ENCODE measurements around the gene TMEM38B.
"Not testable (repeated sequence)": the region's sequence is repeated elsewhere in the genome, so short reads cannot be mapped to it uniquely, and the experiment has no call there.

The TMEM38B gene

DNA sequence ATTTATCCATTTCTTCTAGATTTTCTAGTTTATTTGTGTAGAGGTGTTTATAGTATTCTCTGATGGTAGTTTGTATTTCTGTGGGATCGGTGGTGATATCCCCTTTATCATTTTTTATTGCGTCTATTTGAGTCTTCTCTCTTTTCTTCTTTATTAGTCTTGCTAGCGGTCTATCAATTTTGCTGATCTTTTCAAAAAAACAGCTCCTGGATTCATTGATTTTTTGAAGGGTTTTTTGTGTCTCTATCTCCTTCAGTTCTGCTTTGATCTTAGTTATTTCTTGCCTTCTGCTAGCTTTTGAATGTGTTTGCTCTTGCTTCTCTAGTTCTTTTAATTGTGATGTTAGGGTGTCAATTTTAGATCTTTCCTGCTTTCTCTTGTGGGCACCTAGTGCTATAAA, 53.0 kb downstream of the TMEM38B start:
- H3K36me3 ChIP-seq (ENCODE audit: control insufficient read depth, insufficient read depth, low read length); H3K9ac ChIP-seq (ENCODE audit: low read length); H3K27ac ChIP-seq (ENCODE audit: low read depth, low read length); H3K4me3 ChIP-seq (ENCODE audit: low read length); H3K27me3 ChIP-seq (ENCODE audit: control insufficient read depth, insufficient read depth, low read length); H3K4me1 ChIP-seq (ENCODE audit: control insufficient read depth, insufficient read depth, low read length): not testable (repeated sequence)

DNA sequence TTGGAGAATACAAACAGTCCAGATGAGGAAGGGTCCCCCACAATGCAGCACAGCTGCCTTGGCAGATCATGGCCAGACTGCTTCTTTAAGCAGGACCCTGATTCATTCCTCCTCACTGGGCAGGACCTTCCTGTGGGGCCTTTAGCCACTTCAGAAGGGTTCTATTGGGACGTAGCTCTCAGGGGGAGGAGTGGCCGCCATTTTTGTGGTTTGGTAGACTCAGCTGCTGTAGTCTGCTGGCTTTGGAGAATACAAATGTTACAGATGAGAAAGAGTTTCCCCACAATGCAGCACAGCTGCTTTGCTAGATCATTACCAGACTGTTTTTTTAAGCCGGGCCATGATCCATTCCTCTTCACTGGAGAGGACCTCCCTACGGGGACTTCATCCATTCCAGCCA, 57.4 kb downstream of the TMEM38B start:
- H3K36me3 ChIP-seq (ENCODE audit: control insufficient read depth, insufficient read depth, low read length) = peaks cover 2% of the 10 kb centered on the region

DNA sequence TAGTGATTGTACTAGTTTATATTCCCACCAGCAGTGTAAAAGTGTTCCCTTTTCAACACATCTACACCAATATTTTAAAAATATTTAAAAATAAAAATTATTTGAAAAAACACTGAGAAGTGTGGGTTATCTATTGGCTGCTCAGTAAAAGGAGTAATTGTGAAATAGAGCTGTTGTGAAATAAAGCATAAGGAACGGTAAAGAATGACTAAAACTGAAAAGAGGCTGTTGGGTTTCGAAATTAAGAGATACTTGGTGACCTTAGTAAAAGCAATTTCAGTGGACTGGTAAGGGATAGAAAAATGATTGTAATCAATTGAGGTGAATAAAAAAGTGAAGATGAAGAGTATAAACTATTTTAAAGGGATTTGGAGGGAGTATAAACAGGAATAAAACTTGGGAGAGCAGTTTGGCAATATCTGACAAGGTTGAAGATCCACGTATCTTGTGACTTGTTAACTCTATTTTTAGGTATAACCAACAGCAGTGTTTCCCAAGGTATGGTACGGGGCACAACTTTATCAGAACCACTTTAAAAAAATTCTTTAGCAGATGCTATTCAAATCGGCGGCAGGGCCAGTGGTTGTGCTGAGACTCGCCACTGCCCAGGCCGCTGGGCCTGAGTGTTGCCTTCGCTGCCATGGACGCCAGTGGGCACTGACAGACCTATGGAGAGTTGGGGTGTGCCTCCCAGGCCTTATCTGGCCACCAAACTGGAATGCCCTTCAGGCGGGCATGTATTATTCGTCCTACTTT, 63.3 kb downstream of the TMEM38B start:
- H3K4me3 ChIP-seq (ENCODE audit: low read length) = no peak overlapping the region
- no peak overlapping the region for H3K9ac ChIP-seq (ENCODE audit: low read length)
- H3K36me3 ChIP-seq (ENCODE audit: control insufficient read depth, insufficient read depth, low read length) = no peaks in the 10 kb centered on the region
- no peaks in the 10 kb centered on the region for H3K27me3 ChIP-seq (ENCODE audit: control insufficient read depth, insufficient read depth, low read length)
- H3K4me1 ChIP-seq (ENCODE audit: control insufficient read depth, insufficient read depth, low read length) = no peaks in the 10 kb centered on the region
- no peak overlapping the region for H3K27ac ChIP-seq (ENCODE audit: low read depth, low read length)

More for the DNA sequence above, 57.4 kb downstream of the TMEM38B start:
- Histone ChIP-seq H3K27me3 (ENCODE audit: control insufficient read depth, insufficient read depth, low read length) (no peaks in the 10 kb centered on the region), H3K27ac (ENCODE audit: low read depth, low read length) (no peak overlapping the region), H3K9ac (ENCODE audit: low read length) (no peak overlapping the region), H3K4me1 (ENCODE audit: control insufficient read depth, insufficient read depth, low read length) (no peaks in the 10 kb centered on the region), H3K4me3 (ENCODE audit: low read length) (no peak overlapping the region)

DNA sequence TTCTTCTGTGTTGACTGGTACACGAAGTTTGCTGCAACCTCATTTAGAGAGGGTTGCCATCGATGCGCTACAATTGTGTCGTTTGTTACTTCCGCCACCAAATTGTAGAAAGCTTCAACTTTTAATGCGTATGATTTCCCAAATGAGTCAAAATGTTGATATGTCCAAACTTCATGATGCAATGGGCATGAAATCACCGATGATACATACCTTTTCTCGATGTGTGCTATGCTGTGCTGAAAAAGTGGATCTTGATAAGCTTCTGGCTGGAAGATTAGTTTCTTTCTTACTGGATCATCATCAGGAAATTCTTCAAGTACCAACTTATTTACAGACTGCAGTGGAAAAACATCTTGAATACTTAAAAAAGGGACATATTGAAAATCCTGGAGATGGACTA, 65.7 kb downstream of the TMEM38B start:
- Histone ChIP-seq H3K9ac (ENCODE audit: low read length) (no peak overlapping the region), H3K4me1 (ENCODE audit: control insufficient read depth, insufficient read depth, low read length) (no peaks in the 10 kb centered on the region), H3K4me3 (ENCODE audit: low read length) (no peak overlapping the region)

DNA sequence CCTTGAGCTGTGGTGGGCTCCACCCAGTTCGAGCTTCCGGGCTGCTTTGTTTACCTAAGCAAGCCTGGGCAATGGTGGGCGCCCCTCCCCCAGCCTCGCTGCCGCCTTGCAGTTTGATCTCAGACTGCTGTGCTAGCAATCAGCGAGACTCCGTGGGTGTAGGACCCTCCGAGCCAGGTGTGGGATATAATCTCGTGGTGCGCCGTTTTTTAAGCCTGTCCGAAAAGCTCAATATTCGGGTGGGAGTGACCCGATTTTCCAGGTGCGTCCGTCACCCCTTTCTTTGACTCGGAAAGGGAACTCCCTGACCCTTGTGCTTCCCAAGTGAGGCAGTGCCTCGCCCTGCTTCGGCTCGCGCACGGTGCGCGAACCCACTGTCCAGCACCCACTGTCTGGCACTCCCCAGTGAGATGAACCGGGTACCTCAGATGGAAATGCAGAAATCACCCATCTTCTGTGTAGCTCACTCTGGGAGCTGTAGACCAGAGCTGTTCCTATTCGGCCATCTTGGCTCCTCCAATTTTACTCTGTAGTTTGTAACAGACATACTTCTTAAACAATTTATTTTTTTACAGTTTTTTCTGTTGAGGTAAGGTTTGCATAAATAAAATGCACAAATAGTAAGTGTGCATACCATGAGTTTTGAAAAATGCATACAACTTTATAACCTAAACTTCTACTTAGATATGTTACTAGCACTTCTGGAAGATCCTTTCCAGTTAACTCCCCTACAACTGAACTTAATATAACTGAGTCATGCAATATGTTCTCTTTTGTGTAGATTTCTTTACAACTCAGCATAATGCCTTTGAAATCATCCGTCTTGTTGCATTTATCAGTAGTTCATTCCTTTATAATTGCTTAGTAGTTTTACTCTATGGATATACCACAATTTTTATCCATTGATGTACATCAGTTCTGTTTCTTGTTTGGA, 88.5 kb downstream of the TMEM38B start:
- H3K27ac ChIP-seq (ENCODE audit: low read depth, low read length); H3K27me3 ChIP-seq (ENCODE audit: control insufficient read depth, insufficient read depth, low read length); H3K4me1 ChIP-seq (ENCODE audit: control insufficient read depth, insufficient read depth, low read length); H3K36me3 ChIP-seq (ENCODE audit: control insufficient read depth, insufficient read depth, low read length); H3K4me3 ChIP-seq (ENCODE audit: low read length); H3K9ac ChIP-seq (ENCODE audit: low read length): not testable (repeated sequence)

More for the DNA sequence above, 65.7 kb downstream of the TMEM38B start:
- Histone ChIP-seq H3K27ac (ENCODE audit: low read depth, low read length) (no peak overlapping the region), H3K27me3 (ENCODE audit: control insufficient read depth, insufficient read depth, low read length) (no peaks in the 10 kb centered on the region), H3K36me3 (ENCODE audit: control insufficient read depth, insufficient read depth, low read length) (no peaks in the 10 kb centered on the region)

DNA sequence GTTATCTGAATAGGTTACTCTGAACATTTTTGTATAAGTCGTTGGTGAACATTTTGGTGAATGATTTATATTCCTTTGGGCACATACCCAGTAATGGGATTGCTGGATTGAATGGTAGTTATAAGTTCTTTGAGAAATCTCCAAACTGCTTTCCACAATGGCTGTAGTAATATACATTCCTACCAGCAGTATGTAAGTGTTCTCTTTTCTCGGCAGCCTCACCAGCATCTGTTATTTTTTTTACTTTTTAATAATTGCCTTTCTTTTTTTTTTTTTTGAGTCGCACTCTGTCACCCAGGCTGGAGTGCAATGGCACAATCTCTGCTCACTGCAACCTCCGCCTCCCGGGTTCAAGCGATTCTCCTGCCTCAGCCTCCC, 89.1 kb downstream of the TMEM38B start:
- not testable (repeated sequence) for H3K4me3 ChIP-seq (ENCODE audit: low read length); H3K27ac ChIP-seq (ENCODE audit: low read depth, low read length); H3K36me3 ChIP-seq (ENCODE audit: control insufficient read depth, insufficient read depth, low read length); H3K27me3 ChIP-seq (ENCODE audit: control insufficient read depth, insufficient read depth, low read length); H3K4me1 ChIP-seq (ENCODE audit: control insufficient read depth, insufficient read depth, low read length); H3K9ac ChIP-seq (ENCODE audit: low read length)

DNA sequence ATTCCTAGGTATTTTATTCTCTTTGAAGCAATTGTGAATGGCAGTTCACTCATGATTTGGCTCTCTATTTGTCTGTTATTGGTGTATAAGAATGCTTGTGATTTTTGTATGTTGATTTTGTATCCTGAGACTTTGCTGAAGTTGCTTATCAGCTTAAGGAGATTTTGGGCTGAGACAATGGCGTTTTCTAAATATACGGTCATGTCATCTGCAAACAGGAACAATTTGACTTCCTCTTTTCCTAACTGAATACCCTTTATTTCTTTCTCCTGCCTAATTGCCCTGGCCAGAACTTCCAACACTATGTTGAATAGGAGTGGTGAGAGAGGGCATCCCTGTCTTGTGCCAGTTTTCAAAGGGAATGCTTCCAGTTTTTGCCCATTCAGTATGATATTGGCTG, 92.5 kb downstream of the TMEM38B start:
- H3K4me3 ChIP-seq (ENCODE audit: low read length) = not testable (repeated sequence)

DNA sequence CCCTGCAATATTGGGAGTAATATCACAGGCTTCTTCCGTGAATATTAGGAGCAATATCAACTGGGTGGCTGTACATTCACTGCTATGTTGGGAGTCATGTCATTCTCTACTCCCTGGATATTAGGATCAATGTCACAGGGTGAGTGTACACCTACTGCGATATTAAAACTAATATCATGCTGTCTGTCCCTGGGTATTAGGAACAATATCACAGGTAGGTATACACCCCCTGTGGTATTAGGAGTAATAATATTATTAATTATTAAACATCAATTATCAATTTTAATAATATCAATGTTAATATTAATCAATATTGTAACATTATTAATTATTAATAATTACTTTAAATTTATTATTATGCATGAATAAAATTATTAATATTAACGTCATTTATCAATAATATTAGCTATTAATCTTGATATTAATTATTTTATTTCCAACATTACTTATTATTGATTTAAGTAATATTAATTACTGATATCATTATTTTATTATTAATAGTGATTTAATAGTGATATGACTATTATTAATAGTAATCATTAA, 121.9 kb downstream of the TMEM38B start:
- no peaks in the 10 kb centered on the region for H3K36me3 ChIP-seq (ENCODE audit: control insufficient read depth, insufficient read depth, low read length)
- H3K9ac ChIP-seq (ENCODE audit: low read length) = no peak overlapping the region

More for the DNA sequence above, 92.5 kb downstream of the TMEM38B start:
- not testable (repeated sequence) for H3K27ac ChIP-seq (ENCODE audit: low read depth, low read length); H3K9ac ChIP-seq (ENCODE audit: low read length); H3K4me1 ChIP-seq (ENCODE audit: control insufficient read depth, insufficient read depth, low read length); H3K27me3 ChIP-seq (ENCODE audit: control insufficient read depth, insufficient read depth, low read length); H3K36me3 ChIP-seq (ENCODE audit: control insufficient read depth, insufficient read depth, low read length)

DNA sequence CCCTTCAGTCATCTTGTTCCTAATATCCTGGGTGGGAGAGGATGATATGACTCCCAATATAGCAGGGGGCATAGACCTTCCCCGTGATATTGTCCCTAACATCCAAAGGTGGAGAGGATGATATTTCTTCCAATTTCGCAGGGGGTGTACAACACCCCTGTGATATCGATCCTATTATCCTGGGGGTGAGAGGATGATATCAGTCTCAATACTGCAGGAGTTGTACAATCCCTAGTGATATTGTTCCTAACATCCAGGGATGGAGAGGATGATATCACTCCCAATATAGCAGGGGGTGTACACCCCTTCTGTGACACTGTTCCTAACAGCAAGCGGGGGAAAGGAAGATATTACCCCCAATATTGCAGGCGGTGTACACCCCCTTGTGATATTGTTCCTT, 122.6 kb downstream of the TMEM38B start:
- Histone ChIP-seq H3K27me3 (ENCODE audit: control insufficient read depth, insufficient read depth, low read length) (no peaks in the 10 kb centered on the region), H3K4me3 (ENCODE audit: low read length) (no peak overlapping the region), H3K9ac (ENCODE audit: low read length) (no peak overlapping the region), H3K36me3 (ENCODE audit: control insufficient read depth, insufficient read depth, low read length) (no peaks in the 10 kb centered on the region), H3K4me1 (ENCODE audit: control insufficient read depth, insufficient read depth, low read length) (no peaks in the 10 kb centered on the region), H3K27ac (ENCODE audit: low read depth, low read length) (no peak overlapping the region)

More for the DNA sequence above, 121.9 kb downstream of the TMEM38B start:
- Histone ChIP-seq H3K4me3 (ENCODE audit: low read length) (no peak overlapping the region), H3K27me3 (ENCODE audit: control insufficient read depth, insufficient read depth, low read length) (no peaks in the 10 kb centered on the region), H3K27ac (ENCODE audit: low read depth, low read length) (no peak overlapping the region), H3K4me1 (ENCODE audit: control insufficient read depth, insufficient read depth, low read length) (no peaks in the 10 kb centered on the region)

DNA sequence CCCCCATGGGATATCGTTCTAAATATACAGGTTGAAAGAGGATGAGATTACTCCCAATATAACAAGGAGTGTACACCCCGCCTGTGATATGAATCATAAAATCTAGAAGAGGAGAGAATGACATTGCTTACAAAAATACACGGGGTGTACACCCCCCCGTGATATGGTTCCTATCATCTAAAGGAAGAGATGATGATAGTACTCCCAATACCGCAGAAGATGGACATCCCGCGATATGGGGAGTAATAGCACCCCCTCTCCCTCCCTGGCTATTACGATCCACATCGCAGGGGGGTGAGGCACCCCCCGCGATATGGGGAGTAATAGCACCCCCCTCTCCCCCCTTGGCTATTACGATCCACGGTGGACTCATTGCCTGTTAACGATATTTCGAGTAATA, 124.6 kb downstream of the TMEM38B start:
- no peaks in the 10 kb centered on the region for H3K36me3 ChIP-seq (ENCODE audit: control insufficient read depth, insufficient read depth, low read length)
- no peaks in the 10 kb centered on the region for H3K27me3 ChIP-seq (ENCODE audit: control insufficient read depth, insufficient read depth, low read length)
- no peak overlapping the region for H3K4me3 ChIP-seq (ENCODE audit: low read length)
- H3K9ac ChIP-seq (ENCODE audit: low read length) = no peak overlapping the region
- H3K27ac ChIP-seq (ENCODE audit: low read depth, low read length) = no peak overlapping the region
- no peaks in the 10 kb centered on the region for H3K4me1 ChIP-seq (ENCODE audit: control insufficient read depth, insufficient read depth, low read length)

DNA sequence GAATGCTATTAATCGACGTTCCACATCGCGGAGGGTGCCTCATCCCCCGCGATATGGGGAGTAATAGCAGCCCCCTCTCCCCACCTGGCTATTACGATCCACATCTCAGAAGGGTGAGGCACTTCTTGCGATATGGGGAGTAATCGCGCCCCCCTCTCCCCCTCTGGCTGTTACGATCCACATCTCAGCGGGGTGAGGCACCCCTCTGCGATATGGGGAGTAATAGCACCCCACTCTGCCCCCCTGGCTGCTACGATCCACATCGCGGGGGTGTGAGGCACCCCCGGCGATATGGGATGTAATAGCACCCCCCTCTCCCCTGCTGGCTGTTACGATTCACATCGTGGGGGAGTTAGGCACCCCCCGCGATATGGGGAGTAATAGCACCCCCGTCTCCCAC, 128.5 kb downstream of the TMEM38B start:
- Histone ChIP-seq H3K4me1 (ENCODE audit: control insufficient read depth, insufficient read depth, low read length) (no peaks in the 10 kb centered on the region), H3K9ac (ENCODE audit: low read length) (no peak overlapping the region), H3K36me3 (ENCODE audit: control insufficient read depth, insufficient read depth, low read length) (no peaks in the 10 kb centered on the region)

More for the DNA sequence above, 128.5 kb downstream of the TMEM38B start:
- Histone ChIP-seq H3K27ac (ENCODE audit: low read depth, low read length) (no peak overlapping the region), H3K4me3 (ENCODE audit: low read length) (no peak overlapping the region), H3K27me3 (ENCODE audit: control insufficient read depth, insufficient read depth, low read length) (no peaks in the 10 kb centered on the region)

Data from rectal smooth muscle tissue (tissue), 1 donor.